ENCODE results near the gene FHDC1.

GRCh38 chr4:152939621-152940020 is 3.5 kb downstream of the FHDC1 start:
- TF ChIP-seq CTCF (IDR thresholded peaks at IDR 0.05) (no peak), POLR2A (IDR thresholded peaks at IDR 0.05) (no peak)
